K562 (cell line): ENCODE measurements around the gene PLPPR2. TPM values are rescaled to one million over a fixed set of nuclear protein-coding genes. Genes with fewer than 3 reads are reported as not detected.

Experiments used
- CBFA2T2 ChIP-seq: fragments of 450-650 bp; conservative IDR thresholded peaks from 2 replicates; pipeline ENCODE4 v1.6.1; 2017; ENCODE audit warnings: mild to moderate bottlenecking
- EWSR1 ChIP-seq: fragments of 450-650 bp; IDR thresholded peaks from 2 replicates; pipeline ENCODE4 v1.6.1; 2018; ENCODE audit warnings: borderline replicate concordance, mild to moderate bottlenecking, low read depth, moderate library complexity; ENCODE audit not compliant: partially characterized antibody
- HMGN3 ChIP-seq: IDR thresholded peaks from 2 replicates; pipeline ENCODE4 v1.6.1; 2011; ENCODE audit warnings: borderline replicate concordance, low read depth, mild to moderate bottlenecking, mixed read lengths, low read length; ENCODE audit not compliant: insufficient read length; ENCODE audit errors: extremely low read depth
- MAFK ChIP-seq: IDR thresholded peaks from 2 replicates; pipeline ENCODE4 v1.6.1; 2011; ENCODE audit warnings: low read length, improper control_type of control experiment
- MCM3 ChIP-seq: fragments of 450-650 bp; IDR thresholded peaks from 2 replicates; pipeline ENCODE4 v1.6.1; 2016
- NFXL1 ChIP-seq: fragments of 450-650 bp; formaldehyde crosslinking; IDR thresholded peaks from 2 replicates; pipeline ENCODE4 v1.4.0; 2021; ENCODE audit warnings: mild to moderate bottlenecking
- RBM22 ChIP-seq: fragments of 200-400 bp; formaldehyde crosslinking; IDR thresholded peaks from 2 replicates; pipeline ENCODE4 v1.6.1; 2018; ENCODE audit warnings: low read length, low read depth; ENCODE audit not compliant: poor library complexity, severe bottlenecking
- SETDB1 ChIP-seq: IDR thresholded peaks from one replicate; pipeline ENCODE4 v1.6.1; 2012; ENCODE audit warnings: low read length, control low read depth, inconsistent platforms
- SMAD3 ChIP-seq: fragments of 450-650 bp; formaldehyde crosslinking; conservative IDR thresholded peaks from 2 replicates; pipeline ENCODE4 v1.4.0; 2020; ENCODE audit warnings: mild to moderate bottlenecking
- TAF9B ChIP-seq: fragments of 450-650 bp; IDR thresholded peaks from 2 replicates; pipeline ENCODE4 v1.6.1; 2018; ENCODE audit warnings: mild to moderate bottlenecking; ENCODE audit not compliant: partially characterized antibody
- TOE1 ChIP-seq, 2 experiments: fragments of 450-650 bp in 1 of 2; sonication (generic) in 1 of 2; formaldehyde crosslinking in 1 of 2; IDR thresholded peaks; 2 replicates each; pipeline versions ENCODE4 v1.7.1 to v1.8.0; 2016 to 2022; ENCODE audit warnings: borderline replicate concordance in 2 of 2, mild to moderate bottlenecking in 2 of 2, antibody characterized with exemption in 1 of 2, inconsistent platforms in 1 of 2, low read depth in 1 of 2, missing genetic modification reagents in 1 of 2, moderate library complexity in 1 of 2
- ZC3H4 ChIP-seq: sonication (generic); formaldehyde crosslinking; IDR thresholded peaks from 2 replicates; pipeline ENCODE4 v1.9.0; 2021; ENCODE audit warnings: missing genetic modification reagents, borderline replicate concordance
- ZNF217 ChIP-seq: sonication (generic); formaldehyde crosslinking; IDR thresholded peaks from 2 replicates; pipeline ENCODE4 v1.8.0; 2022; ENCODE audit warnings: mild to moderate bottlenecking, missing genetic modification reagents
- ZNF274 ChIP-seq: IDR thresholded peaks from 2 replicates; pipeline ENCODE4 v1.6.1; 2011; ENCODE audit warnings: low read depth, mild to moderate bottlenecking, low read length, moderate library complexity, borderline replicate concordance
- ZNF311 ChIP-seq: fragments of 250-450 bp; sonication (Bioruptor Pico); IDR thresholded peaks from 2 replicates; pipeline ENCODE4 v1.4.0; 2020; ENCODE audit warnings: mild to moderate bottlenecking, moderate library complexity
- ZNF347 ChIP-seq: fragments of 450-650 bp; formaldehyde crosslinking; IDR thresholded peaks from 2 replicates; pipeline ENCODE4 v1.4.0; 2020; ENCODE audit warnings: low read depth, mild to moderate bottlenecking, moderate library complexity
- ZNF644 ChIP-seq: fragments of 200-800 bp; sonication (Bioruptor generic); IDR thresholded peaks from 2 replicates; pipeline ENCODE4 v1.6.1; 2016; ENCODE audit warnings: low read depth, missing genetic modification characterization, missing compliant biosample characterization
- ZNF696 ChIP-seq: fragments of 250-450 bp; sonication (Bioruptor Pico); conservative IDR thresholded peaks from 2 replicates; pipeline ENCODE4 v1.4.0; 2020; ENCODE audit warnings: mild to moderate bottlenecking, moderate library complexity
- polyA plus RNA-seq, 8 experiments: library from polyadenylated mRNA; depleted of rRNA in 4 of 8; stranded (reverse) in 5 of 8; unstranded in 3 of 8; fragments of >200 nt; fragmentation: Nextera tagmentation in 2 of 8; fragmentation: Illumina TruSeq in 1 of 8; extraction: Ambion mirVana in 2 of 8; extraction: Trizol in 1 of 8; gene quantifications; 2 replicates each; pipeline versions ENCODE4 v1.2.1 to v1.2.3, GENCODE V29; 2011 to 2014; ENCODE audit warnings: inconsistent platforms in 1 of 8, missing spikeins in 1 of 8
- total RNA-seq, 7 experiments: library from RNA; depleted of rRNA in 6 of 7; stranded (reverse); fragments of >200 nt in 6 of 7; fragmentation: Illumina TruSeq in 2 of 7; extraction: Trizol in 2 of 7; gene quantifications; 2 replicates each; pipeline versions ENCODE4 v1.2.1 to v1.2.3, GENCODE V29; 2011 to 2021; ENCODE audit warnings: low replicate concordance in 1 of 7
- TF ChIP-seq, protein P1 (sequence below): fragments of 450-650 bp; IDR thresholded peaks from 2 replicates; pipeline ENCODE4 v1.6.1; 2017; ENCODE audit warnings: antibody characterized with exemption
- TF ChIP-seq, protein P2 (sequence below): fragments of 250-450 bp; sonication (Bioruptor Pico); IDR thresholded peaks from 2 replicates; pipeline ENCODE4 v1.9.0; 2021; ENCODE audit warnings: mild to moderate bottlenecking, inconsistent platforms
- TF ChIP-seq, protein P3 (sequence below), 2 experiments: IDR thresholded peaks; 2 replicates each; pipeline ENCODE4 v1.6.1; 2012; ENCODE audit warnings: improper control_type of control experiment in 2 of 2, low read depth in 2 of 2, low read length in 2 of 2, borderline replicate concordance in 1 of 2

The PLPPR2 gene
- total and polyA plus RNA-seq, 9 of the 15 experiments (the other 6 are each of a cell fraction or from before 2014, with no cell fraction given) = 0.49 to 15.9 (median 3.4) TPM

DNA sequence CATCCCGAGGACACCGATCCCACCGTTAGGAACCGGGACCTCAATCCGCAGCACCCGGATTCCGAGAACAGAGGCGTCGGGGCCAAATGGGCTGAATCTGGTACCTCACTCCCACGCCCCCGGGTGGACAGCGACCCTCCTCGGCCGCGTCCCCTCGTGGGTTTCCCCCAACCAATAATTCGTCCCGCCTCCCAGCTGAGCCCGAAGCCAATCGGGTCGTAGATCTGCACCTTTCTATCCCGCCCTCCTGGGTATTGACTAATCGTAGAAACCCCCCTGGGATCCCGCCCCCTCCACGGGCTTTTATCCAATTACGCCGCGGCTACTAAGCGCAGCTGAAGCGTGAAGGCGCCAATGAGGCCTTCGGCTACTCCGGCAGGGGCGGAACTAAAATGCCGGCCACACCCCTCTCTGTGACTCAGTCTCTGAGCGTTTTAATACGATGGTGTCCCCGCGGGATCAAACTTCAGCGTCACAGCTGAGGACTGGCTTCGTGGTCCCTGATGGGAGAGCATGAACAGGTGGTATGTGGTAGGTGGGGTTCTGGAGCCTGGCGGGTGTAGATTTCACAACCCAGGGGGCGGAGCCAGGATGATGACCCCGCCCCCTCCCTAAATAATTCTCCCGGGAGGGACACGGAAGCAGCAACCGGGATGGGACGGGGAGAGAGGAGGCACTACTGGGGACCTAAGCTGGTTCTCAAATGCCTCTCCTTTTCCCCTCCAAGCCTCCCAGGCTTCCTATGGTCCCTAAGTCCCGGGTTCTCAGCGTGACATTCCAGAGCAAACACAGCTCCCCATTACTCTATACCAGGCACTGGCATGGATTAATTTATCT, 8.9 kb upstream of the PLPPR2 start, which contains the start of the genes CCDC159 and TMEM205 (continued):
- no peak for TF ChIP-seq HMGN3
- TF ChIP-seq ZNF217 (CRISPR knock-in tag) = no peak
- TF ChIP-seq, protein P1, sequence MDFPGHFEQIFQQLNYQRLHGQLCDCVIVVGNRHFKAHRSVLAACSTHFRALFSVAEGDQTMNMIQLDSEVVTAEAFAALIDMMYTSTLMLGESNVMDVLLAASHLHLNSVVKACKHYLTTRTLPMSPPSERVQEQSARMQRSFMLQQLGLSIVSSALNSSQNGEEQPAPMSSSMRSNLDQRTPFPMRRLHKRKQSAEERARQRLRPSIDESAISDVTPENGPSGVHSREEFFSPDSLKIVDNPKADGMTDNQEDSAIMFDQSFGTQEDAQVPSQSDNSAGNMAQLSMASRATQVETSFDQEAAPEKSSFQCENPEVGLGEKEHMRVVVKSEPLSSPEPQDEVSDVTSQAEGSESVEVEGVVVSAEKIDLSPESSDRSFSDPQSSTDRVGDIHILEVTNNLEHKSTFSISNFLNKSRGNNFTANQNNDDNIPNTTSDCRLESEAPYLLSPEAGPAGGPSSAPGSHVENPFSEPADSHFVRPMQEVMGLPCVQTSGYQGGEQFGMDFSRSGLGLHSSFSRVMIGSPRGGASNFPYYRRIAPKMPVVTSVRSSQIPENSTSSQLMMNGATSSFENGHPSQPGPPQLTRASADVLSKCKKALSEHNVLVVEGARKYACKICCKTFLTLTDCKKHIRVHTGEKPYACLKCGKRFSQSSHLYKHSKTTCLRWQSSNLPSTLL = no peak
- no peak for TF ChIP-seq MCM3
- TF ChIP-seq ZNF644 (tag) = no peak
- TF ChIP-seq, protein P2, sequence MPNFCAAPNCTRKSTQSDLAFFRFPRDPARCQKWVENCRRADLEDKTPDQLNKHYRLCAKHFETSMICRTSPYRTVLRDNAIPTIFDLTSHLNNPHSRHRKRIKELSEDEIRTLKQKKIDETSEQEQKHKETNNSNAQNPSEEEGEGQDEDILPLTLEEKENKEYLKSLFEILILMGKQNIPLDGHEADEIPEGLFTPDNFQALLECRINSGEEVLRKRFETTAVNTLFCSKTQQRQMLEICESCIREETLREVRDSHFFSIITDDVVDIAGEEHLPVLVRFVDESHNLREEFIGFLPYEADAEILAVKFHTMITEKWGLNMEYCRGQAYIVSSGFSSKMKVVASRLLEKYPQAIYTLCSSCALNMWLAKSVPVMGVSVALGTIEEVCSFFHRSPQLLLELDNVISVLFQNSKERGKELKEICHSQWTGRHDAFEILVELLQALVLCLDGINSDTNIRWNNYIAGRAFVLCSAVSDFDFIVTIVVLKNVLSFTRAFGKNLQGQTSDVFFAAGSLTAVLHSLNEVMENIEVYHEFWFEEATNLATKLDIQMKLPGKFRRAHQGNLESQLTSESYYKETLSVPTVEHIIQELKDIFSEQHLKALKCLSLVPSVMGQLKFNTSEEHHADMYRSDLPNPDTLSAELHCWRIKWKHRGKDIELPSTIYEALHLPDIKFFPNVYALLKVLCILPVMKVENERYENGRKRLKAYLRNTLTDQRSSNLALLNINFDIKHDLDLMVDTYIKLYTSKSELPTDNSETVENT (CRISPR knock-in tag) = 0 out of 2 replicates have a peak, but pooled peaks have one; percentile 31
- TF ChIP-seq NFXL1 (CRISPR knock-in tag) = no peak
- no peak for TF ChIP-seq SETDB1
- no peak for TF ChIP-seq ZC3H4
- TF ChIP-seq TOE1 (IDR thresholded peaks at IDR 0.05; ENCODE audit: borderline replicate concordance) = 0 out of 2 replicates have a peak, but pooled peaks have one; percentile 47
- TF ChIP-seq TOE1 (CRISPR knock-in tag; IDR thresholded peaks at IDR 0.05; ENCODE audit: borderline replicate concordance, low read depth) = no peak
- no peak for TF ChIP-seq ZNF311
- TF ChIP-seq SMAD3 (CRISPR knock-in tag) = no peak
- TF ChIP-seq, protein P3, sequence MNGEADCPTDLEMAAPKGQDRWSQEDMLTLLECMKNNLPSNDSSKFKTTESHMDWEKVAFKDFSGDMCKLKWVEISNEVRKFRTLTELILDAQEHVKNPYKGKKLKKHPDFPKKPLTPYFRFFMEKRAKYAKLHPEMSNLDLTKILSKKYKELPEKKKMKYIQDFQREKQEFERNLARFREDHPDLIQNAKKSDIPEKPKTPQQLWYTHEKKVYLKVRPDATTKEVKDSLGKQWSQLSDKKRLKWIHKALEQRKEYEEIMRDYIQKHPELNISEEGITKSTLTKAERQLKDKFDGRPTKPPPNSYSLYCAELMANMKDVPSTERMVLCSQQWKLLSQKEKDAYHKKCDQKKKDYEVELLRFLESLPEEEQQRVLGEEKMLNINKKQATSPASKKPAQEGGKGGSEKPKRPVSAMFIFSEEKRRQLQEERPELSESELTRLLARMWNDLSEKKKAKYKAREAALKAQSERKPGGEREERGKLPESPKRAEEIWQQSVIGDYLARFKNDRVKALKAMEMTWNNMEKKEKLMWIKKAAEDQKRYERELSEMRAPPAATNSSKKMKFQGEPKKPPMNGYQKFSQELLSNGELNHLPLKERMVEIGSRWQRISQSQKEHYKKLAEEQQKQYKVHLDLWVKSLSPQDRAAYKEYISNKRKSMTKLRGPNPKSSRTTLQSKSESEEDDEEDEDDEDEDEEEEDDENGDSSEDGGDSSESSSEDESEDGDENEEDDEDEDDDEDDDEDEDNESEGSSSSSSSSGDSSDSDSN (IDR thresholded peaks at IDR 0.05; ENCODE audit: borderline replicate concordance in 1 of 2, low read depth in 2 of 2, low read length in 2 of 2) = no peak
- TF ChIP-seq MAFK = no peak
- TF ChIP-seq ZNF696 = no peak
- TF ChIP-seq ZNF347 (CRISPR knock-in tag) = no peak
- no peak for TF ChIP-seq TAF9B
- TF ChIP-seq EWSR1 = no peak
- no peak for TF ChIP-seq CBFA2T2
- no peak for TF ChIP-seq ZNF274
- no peak for TF ChIP-seq RBM22
